K562 (cell line): Measurements from ENCODE around the gene HS3ST3B1. TPM values are rescaled to one million over a fixed set of nuclear protein-coding genes. Genes with fewer than 3 reads are reported as not detected.

Experiments
- ATF6 ChIP-seq: sonication (generic); formaldehyde crosslinking; IDR thresholded peaks from 2 replicates; pipeline ENCODE4 v1.4.0; 2020; ENCODE audit warnings: mild to moderate bottlenecking, missing genetic modification reagents
- CREB3 ChIP-seq: fragments of 450-650 bp; conservative IDR thresholded peaks from 2 replicates; pipeline ENCODE4 v1.6.1; 2016; ENCODE audit warnings: missing genetic modification characterization, low read depth, mild to moderate bottlenecking, missing compliant biosample characterization, moderate library complexity
- ETS1 ChIP-seq: conservative IDR thresholded peaks from 2 replicates; pipeline ENCODE4 v1.6.1; 2011; ENCODE audit warnings: low read depth, mild to moderate bottlenecking, low read length; ENCODE audit not compliant: control insufficient read depth
- KDM1A ChIP-seq, 2 experiments: fragments of 450-650 bp; IDR thresholded peaks; 2 replicates each; pipeline ENCODE4 v1.6.1; 2016; ENCODE audit warnings: mild to moderate bottlenecking in 2 of 2
- L3MBTL2 ChIP-seq: fragments of 450-650 bp; IDR thresholded peaks from 2 replicates; pipeline ENCODE4 v1.6.1; 2016; ENCODE audit warnings: mild to moderate bottlenecking, moderate library complexity
- MEIS2 ChIP-seq: fragments of 450-650 bp; IDR thresholded peaks from 2 replicates; pipeline ENCODE4 v1.6.1; 2014; ENCODE audit warnings: mild to moderate bottlenecking; ENCODE audit not compliant: partially characterized antibody
- MYC ChIP-seq, 2 experiments: fragments of 250-450 bp in 1 of 2; sonication (Bioruptor Pico) in 1 of 2; IDR thresholded peaks; 2 replicates each; pipeline versions ENCODE4 v1.5.1 to v1.6.1; 2012 to 2021; ENCODE audit warnings: low read depth in 2 of 2, borderline replicate concordance in 1 of 2, improper control_type of control experiment in 1 of 2, low read length in 1 of 2, mild to moderate bottlenecking in 1 of 2, moderate library complexity in 1 of 2
- POLR3A ChIP-seq: IDR thresholded peaks from 2 replicates; pipeline ENCODE4 v1.6.1; 2011; ENCODE audit warnings: borderline replicate concordance, mild to moderate bottlenecking, moderate library complexity; ENCODE audit not compliant: insufficient read length, insufficient read depth; ENCODE audit errors: extremely low read depth
- SFPQ ChIP-seq: fragments of 200-400 bp; formaldehyde crosslinking; IDR thresholded peaks from 2 replicates; pipeline ENCODE4 v1.6.1; 2017; ENCODE audit warnings: mild to moderate bottlenecking, low read depth, low read length, moderate library complexity
- STAG1 ChIP-seq: sonication (generic); formaldehyde crosslinking; IDR thresholded peaks from 2 replicates; pipeline ENCODE4 v1.5.0; 2020; ENCODE audit warnings: missing genetic modification reagents, borderline replicate concordance
- ZBTB12 ChIP-seq: fragments of 250-450 bp; sonication (Bioruptor Pico); IDR thresholded peaks from 2 replicates; pipeline ENCODE4 v1.4.0; 2020
- ZFX ChIP-seq: sonication (generic); formaldehyde crosslinking; IDR thresholded peaks from 2 replicates; pipeline ENCODE4 v1.8.0; 2022; ENCODE audit warnings: mild to moderate bottlenecking, missing genetic modification reagents, moderate library complexity
- ZNF239 ChIP-seq: fragments of 250-450 bp; sonication (Bioruptor Pico); IDR thresholded peaks from 2 replicates; pipeline ENCODE4 v1.4.0; 2020; ENCODE audit warnings: mild to moderate bottlenecking
- ZNF586 ChIP-seq: fragments of 450-650 bp; formaldehyde crosslinking; conservative IDR thresholded peaks from 2 replicates; pipeline ENCODE4 v1.4.0; 2020; ENCODE audit warnings: mild to moderate bottlenecking, moderate library complexity
- polyA plus RNA-seq, 8 experiments: library from polyadenylated mRNA; depleted of rRNA in 4 of 8; stranded (reverse) in 5 of 8; unstranded in 3 of 8; fragments of >200 nt; fragmentation: Nextera tagmentation in 2 of 8; fragmentation: Illumina TruSeq in 1 of 8; extraction: Ambion mirVana in 2 of 8; extraction: Trizol in 1 of 8; gene quantifications; 2 replicates each; pipeline versions ENCODE4 v1.2.1 to v1.2.3, GENCODE V29; 2011 to 2014; ENCODE audit warnings: inconsistent platforms in 1 of 8, missing spikeins in 1 of 8
- total RNA-seq, 7 experiments: library from RNA; depleted of rRNA in 6 of 7; stranded (reverse); fragments of >200 nt in 6 of 7; fragmentation: Illumina TruSeq in 2 of 7; extraction: Trizol in 2 of 7; gene quantifications; 2 replicates each; pipeline versions ENCODE4 v1.2.1 to v1.2.3, GENCODE V29; 2011 to 2021; ENCODE audit warnings: low replicate concordance in 1 of 7
- TF ChIP-seq, protein P1 (sequence below): sonication (generic); formaldehyde crosslinking; IDR thresholded peaks from 2 replicates; pipeline ENCODE4 v1.8.0; 2022; ENCODE audit warnings: mild to moderate bottlenecking, low read depth, missing genetic modification reagents

The HS3ST3B1 gene
- total and polyA plus RNA-seq, 9 of the 15 experiments (the other 6 are each of a cell fraction or from before 2014, with no cell fraction given): 1.9 to 12.9 (median 3.7) TPM

GRCh38 chr17:14302431-14303099 is 1.7 kb downstream of the HS3ST3B1 start (continued):
- no peak for TF ChIP-seq ATF6 (CRISPR knock-in tag)
- peak; percentile 30 for TF ChIP-seq L3MBTL2
- TF ChIP-seq, protein P1, sequence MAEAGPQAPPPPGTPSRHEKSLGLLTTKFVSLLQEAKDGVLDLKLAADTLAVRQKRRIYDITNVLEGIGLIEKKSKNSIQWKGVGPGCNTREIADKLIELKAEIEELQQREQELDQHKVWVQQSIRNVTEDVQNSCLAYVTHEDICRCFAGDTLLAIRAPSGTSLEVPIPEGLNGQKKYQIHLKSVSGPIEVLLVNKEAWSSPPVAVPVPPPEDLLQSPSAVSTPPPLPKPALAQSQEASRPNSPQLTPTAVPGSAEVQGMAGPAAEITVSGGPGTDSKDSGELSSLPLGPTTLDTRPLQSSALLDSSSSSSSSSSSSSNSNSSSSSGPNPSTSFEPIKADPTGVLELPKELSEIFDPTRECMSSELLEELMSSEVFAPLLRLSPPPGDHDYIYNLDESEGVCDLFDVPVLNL (CRISPR knock-in tag): no peak
- no peak for TF ChIP-seq ZBTB12 (CRISPR knock-in tag)
- TF ChIP-seq MYC (IDR thresholded peaks at IDR 0.05; ENCODE audit: low read depth, low read length): peak; percentile 57; the same call in 1 of the 2 replicates
- TF ChIP-seq MYC (CRISPR knock-in tag; IDR thresholded peaks at IDR 0.05; ENCODE audit: borderline replicate concordance, low read depth): no peak
- peak; percentile 57 for TF ChIP-seq ZFX (CRISPR knock-in tag)
- TF ChIP-seq MEIS2: no peak
- TF ChIP-seq ETS1: 0 out of 2 replicates have a peak, but pooled peaks have one; percentile 56
- TF ChIP-seq STAG1 (CRISPR knock-in tag): peak; percentile 41; the same call in 1 of the 2 replicates
- TF ChIP-seq KDM1A (IDR thresholded peaks at IDR 0.05): no peak
- TF ChIP-seq ZNF239: no peak
- no peak for TF ChIP-seq CREB3 (tag)
- no peak for TF ChIP-seq ZNF586 (CRISPR knock-in tag)
- no peak for TF ChIP-seq POLR3A
- no peak for TF ChIP-seq SFPQ
